OCI-LY1 (cell line): ENCODE results near the gene FBXW4.

Experiments used
- H2AFZ ChIP-seq: fragments of 200-600 bp; sonication (generic), shearing (Covaris generic); 2 replicates; pipeline ENCODE4 v1.6.0; 2014; ENCODE audit warnings: antibody characterized with exemption, mild to moderate bottlenecking, low read length
- H3F3A ChIP-seq: fragments of 200-600 bp; sonication (generic), shearing (Covaris generic); 2 replicates; pipeline ENCODE4 v1.6.0; 2014; ENCODE audit warnings: mild to moderate bottlenecking, antibody characterized with exemption, low read length, moderate library complexity; ENCODE audit not compliant: insufficient read depth
- H3K27ac ChIP-seq: fragments of 200-600 bp; sonication (generic); 2 replicates; pipeline ENCODE4 v1.5.1; 2014; ENCODE audit warnings: low read length, mixed run types, mild to moderate bottlenecking, low read depth; ENCODE audit not compliant: poor library complexity, severe bottlenecking
- H3K27me3 ChIP-seq: fragments of 200-600 bp; sonication (generic); 2 replicates; pipeline ENCODE4 v1.6.0; 2014; ENCODE audit warnings: antibody characterized with exemption, mild to moderate bottlenecking, low read length, moderate library complexity; ENCODE audit not compliant: insufficient read depth
- H3K36me3 ChIP-seq: fragments of 200-600 bp; sonication (generic); 2 replicates; pipeline ENCODE4 v1.6.1; 2014; ENCODE audit warnings: mild to moderate bottlenecking, antibody characterized with exemption, low read length, moderate library complexity, mixed read lengths; ENCODE audit not compliant: insufficient read depth
- H3K4me1 ChIP-seq: fragments of 200-600 bp; sonication (generic); 2 replicates; pipeline ENCODE4 v1.5.1; 2014; ENCODE audit warnings: mild to moderate bottlenecking, low read length, moderate library complexity; ENCODE audit not compliant: insufficient read depth, severe bottlenecking
- H3K4me2 ChIP-seq: fragments of 200-600 bp; sonication (generic), shearing (Covaris generic); 2 replicates; pipeline ENCODE4 v1.6.1; 2014; ENCODE audit warnings: low read length
- H3K4me3 ChIP-seq: fragments of 200-600 bp; sonication (generic); 2 replicates; pipeline ENCODE4 v1.5.1; 2014; ENCODE audit warnings: low read length, low read depth, mild to moderate bottlenecking, mixed read lengths; ENCODE audit not compliant: poor library complexity, severe bottlenecking
- H3K79me2 ChIP-seq: fragments of 200-600 bp; shearing (Covaris generic); 2 replicates; pipeline ENCODE4 v1.6.1; 2016; ENCODE audit warnings: mixed run types, low read length, mixed read lengths; ENCODE audit not compliant: insufficient read depth
- H3K9ac ChIP-seq: fragments of 200-600 bp; sonication (generic), shearing (Covaris generic); 2 replicates; pipeline ENCODE4 v1.6.1; 2014; ENCODE audit warnings: mild to moderate bottlenecking, low read length, mixed read lengths
- H3K9me2 ChIP-seq: fragments of 200-600 bp; sonication (generic), shearing (Covaris generic); 2 replicates; pipeline ENCODE4 v1.6.1; 2014; ENCODE audit warnings: low read depth, mild to moderate bottlenecking, low read length, mixed read lengths
- H3K9me3 ChIP-seq: fragments of 200-600 bp; shearing (Covaris generic); 2 replicates; pipeline ENCODE4 v1.6.1; 2014; ENCODE audit warnings: low read length, mixed read lengths
- H4K20me1 ChIP-seq: fragments of 200-600 bp; sonication (generic), shearing (Covaris generic); 2 replicates; pipeline ENCODE4 v1.6.0; 2016; ENCODE audit warnings: mild to moderate bottlenecking, low read length; ENCODE audit not compliant: insufficient read depth
- CTCF ChIP-seq: fragments of 200-600 bp; sonication (generic), shearing (Covaris generic); IDR thresholded peaks from 2 replicates; pipeline ENCODE4 v1.5.1; 2017; ENCODE audit warnings: mild to moderate bottlenecking, antibody characterized with exemption, low read length, moderate library complexity, mixed read lengths
- EZH2 ChIP-seq: fragments of 200-600 bp; sonication (generic), shearing (Covaris generic); IDR thresholded peaks from 2 replicates; pipeline ENCODE4 v1.8.0; 2017; ENCODE audit warnings: borderline replicate concordance, mixed run types, mild to moderate bottlenecking, antibody characterized with exemption, low read length, moderate library complexity, mixed read lengths

The FBXW4 gene

GRCh38 chr10:101568054-101568745, 126.8 kb downstream of the FBXW4 start:
- H2AFZ ChIP-seq: no peak overlapping the region
- H3K4me3 ChIP-seq: no peak overlapping the region
- H3K27ac ChIP-seq: no peak overlapping the region
- H3K79me2 ChIP-seq: no peaks in the 10 kb centered on the region
- TF ChIP-seq CTCF (no peak), EZH2 (no peak)
- H3K36me3 ChIP-seq: no peaks in the 10 kb centered on the region
- peaks cover 10% of the 10 kb centered on the region for H3K4me1 ChIP-seq
- no peaks in the 10 kb centered on the region for H3K27me3 ChIP-seq
- no peak overlapping the region for H3K9ac ChIP-seq
- H3K9me2 ChIP-seq: no peaks in the 10 kb centered on the region
- H3K4me2 ChIP-seq: no peak overlapping the region
- H3K9me3 ChIP-seq: no peaks in the 10 kb centered on the region
- no peaks in the 10 kb centered on the region for H3F3A ChIP-seq
- no peaks in the 10 kb centered on the region for H4K20me1 ChIP-seq

- Histone ChIP-seq H3K4me1 (peaks cover 10% of the 10 kb centered on the region), H4K20me1 (no peaks in the 10 kb centered on the region), H3K4me3 (no peak overlapping the region), H3F3A (no peaks in the 10 kb centered on the region), H3K27ac (no peak overlapping the region), H3K36me3 (no peaks in the 10 kb centered on the region), H3K4me2 (peak overlapping the region; percentile 47; the same call in 1 of the 2 replicates), H3K79me2 (no peaks in the 10 kb centered on the region), H3K9me2 (no peaks in the 10 kb centered on the region), H2AFZ (no peak overlapping the region), H3K9me3 (no peaks in the 10 kb centered on the region), H3K27me3 (no peaks in the 10 kb centered on the region), H3K9ac (no peak overlapping the region)
- TF ChIP-seq CTCF: no peak
- no peak for TF ChIP-seq EZH2
Observed at GRCh38 chr10:101567165-101568006, 127.6 kb downstream of the FBXW4 start.

- H3K9me2 ChIP-seq: no peaks in the 10 kb centered on the region
- H3F3A ChIP-seq: no peaks in the 10 kb centered on the region
- H3K4me3 ChIP-seq: peak overlapping the region; percentile 30
- H2AFZ ChIP-seq: no peak overlapping the region
- no peaks in the 10 kb centered on the region for H3K36me3 ChIP-seq
- peak overlapping the region; percentile 47 for H3K4me2 ChIP-seq
- no peaks in the 10 kb centered on the region for H3K9me3 ChIP-seq
- no peak overlapping the region for H3K9ac ChIP-seq
- H3K27ac ChIP-seq: no peak overlapping the region
- H3K27me3 ChIP-seq: no peaks in the 10 kb centered on the region
- H3K79me2 ChIP-seq: no peaks in the 10 kb centered on the region
- no peaks in the 10 kb centered on the region for H4K20me1 ChIP-seq
- TF ChIP-seq EZH2 (no peak), CTCF (no peak)
- H3K4me1 ChIP-seq: peaks cover 10% of the 10 kb centered on the region
Observed at GRCh38 chr10:101566333-101567164, 128.4 kb downstream of the FBXW4 start.
